SJCRH30 (cell line): Measurements from ENCODE around the gene ROM1. TPM values are rescaled to one million over a fixed set of nuclear protein-coding genes. Genes with fewer than 3 reads are reported as not detected.
"Not testable (repeated sequence)": the region's sequence is repeated elsewhere in the genome, so short reads cannot be mapped to it uniquely, and the experiment has no call there.

Source experiments
- DNase-seq, 2 experiments: peaks; one replicate each; pipeline ENCODE4 v3.0.0-alpha.2; 2015 to 2020
- H3K27ac ChIP-seq: fragments of 250-450 bp; sonication (Bioruptor Pico); 2 replicates; pipeline ENCODE4 v1.5.1; 2020; ENCODE audit warnings: mild to moderate bottlenecking, moderate library complexity
- H3K27me3 ChIP-seq: fragments of 250-450 bp; sonication (Bioruptor Pico); 2 replicates; pipeline ENCODE4 v1.5.1; 2020; ENCODE audit warnings: mild to moderate bottlenecking, moderate library complexity
- H3K36me3 ChIP-seq: fragments of 250-450 bp; sonication (Bioruptor Pico); 2 replicates; pipeline ENCODE4 v1.5.1; 2020; ENCODE audit warnings: mild to moderate bottlenecking, moderate library complexity
- H3K4me1 ChIP-seq: fragments of 250-450 bp; sonication (Bioruptor Pico); 2 replicates; pipeline ENCODE4 v1.5.1; 2020; ENCODE audit warnings: mild to moderate bottlenecking, moderate library complexity
- H3K4me3 ChIP-seq: fragments of 250-450 bp; sonication (Bioruptor Pico); 2 replicates; pipeline ENCODE4 v1.5.1; 2020; ENCODE audit warnings: mild to moderate bottlenecking, moderate library complexity
- H3K9me3 ChIP-seq: fragments of 250-450 bp; sonication (Bioruptor Pico); replicated peaks from 2 replicates; pipeline ENCODE4 v1.5.1; 2020; ENCODE audit warnings: mild to moderate bottlenecking, moderate library complexity
- total RNA-seq: library from RNA; depleted of rRNA; stranded (reverse); fragments of >200 nt; shearing (Covaris generic); gene quantifications from 2 replicates; pipeline ENCODE4 v1.2.3, GENCODE V29; 2014; rRNA removed

Gene ROM1
- total RNA-seq = 0.46 and 0.51 TPM in 2 replicates

GRCh38 chr11:62612366-62613290 is at the start of gene ROM1, which contains the start of gene EML3:
Gene ROM1, plus strand, starts transcription at chr11:62613257. Its CDS starts 25 bp downstream, at chr11:62613282.
Gene EML3, minus strand, starts transcription at chr11:62612775. Its CDS starts 318 bp downstream, at chr11:62612457.
- H3K4me3 ChIP-seq = peak within 1 kb of the TSS; percentile 79
- no peaks in the 10 kb centered on the region for H3K9me3 ChIP-seq
- H3K27me3 ChIP-seq = no peaks in the 10 kb centered on the region
- no peaks in the 10 kb centered on the region for H3K36me3 ChIP-seq
- H3K27ac ChIP-seq = peak within 1 kb of the TSS; percentile 45
- H3K4me1 ChIP-seq = no peaks in the 10 kb centered on the region
- peak; percentile 94 for DNase-seq

- no peak overlapping the region for H3K4me3 ChIP-seq
- peaks cover 89% of the 10 kb centered on the region for H3K36me3 ChIP-seq
- H3K4me1 ChIP-seq = peaks cover 10% of the 10 kb centered on the region
- no peak for DNase-seq
- H3K27me3 ChIP-seq = no peaks in the 10 kb centered on the region
- no peaks in the 10 kb centered on the region for H3K9me3 ChIP-seq
- H3K27ac ChIP-seq = no peak overlapping the region
These were observed 47.8 kb upstream of the ROM1 start for GRCh38 chr11:62565100-62565802.

GRCh38 chr11:62566247-62566646 is 46.8 kb upstream of the ROM1 start:
- no peak overlapping the region for H3K4me3 ChIP-seq
- peaks cover 89% of the 10 kb centered on the region for H3K36me3 ChIP-seq
- H3K9me3 ChIP-seq = no peaks in the 10 kb centered on the region
- peaks cover 2% of the 10 kb centered on the region; the same call in 1 of the 2 replicates for H3K4me1 ChIP-seq
- H3K27ac ChIP-seq = no peak overlapping the region
- H3K27me3 ChIP-seq = no peaks in the 10 kb centered on the region
- no peak for DNase-seq

- no peaks in the 10 kb centered on the region for H3K9me3 ChIP-seq
- no peaks in the 10 kb centered on the region for H3K27me3 ChIP-seq
- no peak overlapping the region for H3K27ac ChIP-seq
- no peak overlapping the region for H3K4me3 ChIP-seq
- H3K36me3 ChIP-seq = peaks cover 92% of the 10 kb centered on the region
- no peak for DNase-seq
- 0 out of 2 replicates have a peak, but pooled peaks cover 2% of the 10 kb centered on the region for H3K4me1 ChIP-seq
These were observed 45.9 kb upstream of the ROM1 start for GRCh38 chr11:62567018-62567633.

- Histone ChIP-seq H3K27ac (no peak overlapping the region), H3K4me1 (no peaks in the 10 kb centered on the region), H3K9me3 (no peaks in the 10 kb centered on the region), H3K4me3 (no peak overlapping the region), H3K27me3 (no peaks in the 10 kb centered on the region), H3K36me3 (peaks cover 74% of the 10 kb centered on the region)
- DNase-seq = no peak
These were observed 43.4 kb upstream of the ROM1 start for GRCh38 chr11:62569611-62570010.

GRCh38 chr11:62570903-62571302 is 42.2 kb upstream of the ROM1 start:
- H3K27me3 ChIP-seq, H3K9me3 ChIP-seq, H3K4me3 ChIP-seq, DNase-seq, H3K4me1 ChIP-seq, H3K27ac ChIP-seq: not testable (repeated sequence)
- peaks cover 67% of the 10 kb centered on the region for H3K36me3 ChIP-seq

GRCh38 chr11:62571493-62571892 is 41.6 kb upstream of the ROM1 start:
- not testable (repeated sequence) for H3K4me3 ChIP-seq, H3K27ac ChIP-seq, H3K9me3 ChIP-seq, H3K27me3 ChIP-seq, H3K4me1 ChIP-seq, DNase-seq
- peaks cover 63% of the 10 kb centered on the region for H3K36me3 ChIP-seq

GRCh38 chr11:62572431-62572830 is 40.6 kb upstream of the ROM1 start:
- Histone ChIP-seq H3K27me3 (no peaks in the 10 kb centered on the region), H3K27ac (0 out of 2 replicates have a peak overlapping the region, but pooled peaks have one; percentile 67), H3K36me3 (peaks cover 53% of the 10 kb centered on the region), H3K4me1 (peaks cover 3% of the 10 kb centered on the region; the same call in 1 of the 2 replicates), H3K9me3 (no peaks in the 10 kb centered on the region), H3K4me3 (peak overlapping the region; percentile 71)
- DNase-seq = no peak

- peak overlapping the region; percentile 67 for H3K27ac ChIP-seq
- peaks cover 3% of the 10 kb centered on the region; the same call in 1 of the 2 replicates for H3K4me1 ChIP-seq
- DNase-seq = peak; percentile 27 to 43
- peaks cover 49% of the 10 kb centered on the region for H3K36me3 ChIP-seq
- no peaks in the 10 kb centered on the region for H3K27me3 ChIP-seq
- no peaks in the 10 kb centered on the region for H3K9me3 ChIP-seq
- peak overlapping the region; percentile 71 for H3K4me3 ChIP-seq
These were observed 40.0 kb upstream of the ROM1 start for GRCh38 chr11:62573006-62573591.

- Histone ChIP-seq H3K27ac (peak within 1 kb of the TSS; percentile 72), H3K36me3 (peaks cover 44% of the 10 kb centered on the region), H3K27me3 (no peaks in the 10 kb centered on the region), H3K4me1 (peaks cover 3% of the 10 kb centered on the region; the same call in 1 of the 2 replicates), H3K4me3 (peak within 1 kb of the TSS; percentile 71), H3K9me3 (no peaks in the 10 kb centered on the region)
- DNase-seq = peak; percentile 99
These were observed 39.3 kb upstream of the ROM1 start, which contains the start of gene EEF1G for GRCh38 chr11:62573592-62574362. Gene EEF1G, minus strand, starts transcription at chr11:62573891. Its CDS starts 49 bp downstream, at chr11:62573842.

GRCh38 chr11:62574363-62575071 is 38.5 kb upstream of the ROM1 start:
- H3K27me3 ChIP-seq = no peaks in the 10 kb centered on the region
- peaks cover 3% of the 10 kb centered on the region; the same call in 1 of the 2 replicates for H3K4me1 ChIP-seq
- peak overlapping the region; percentile 72 for H3K27ac ChIP-seq
- DNase-seq = peak; percentile 54 to 67
- no peaks in the 10 kb centered on the region for H3K9me3 ChIP-seq
- peaks cover 37% of the 10 kb centered on the region for H3K36me3 ChIP-seq
- H3K4me3 ChIP-seq = peak overlapping the region; percentile 71

GRCh38 chr11:62575156-62575555 is 37.9 kb upstream of the ROM1 start:
- H3K4me1 ChIP-seq = peaks cover 3% of the 10 kb centered on the region; the same call in 1 of the 2 replicates
- no peaks in the 10 kb centered on the region for H3K9me3 ChIP-seq
- no peaks in the 10 kb centered on the region for H3K27me3 ChIP-seq
- no peak for DNase-seq
- peak overlapping the region; percentile 72 for H3K27ac ChIP-seq
- H3K36me3 ChIP-seq = peaks cover 35% of the 10 kb centered on the region
- H3K4me3 ChIP-seq = peak overlapping the region; percentile 71

- Histone ChIP-seq H3K9me3 (no peaks in the 10 kb centered on the region), H3K4me3 (no peak overlapping the region), H3K4me1 (peaks cover 3% of the 10 kb centered on the region; the same call in 1 of the 2 replicates), H3K27ac (no peak overlapping the region; the same call in 1 of the 2 replicates), H3K27me3 (no peaks in the 10 kb centered on the region), H3K36me3 (peaks cover 28% of the 10 kb centered on the region)
- no peak for DNase-seq
These were observed 37.2 kb upstream of the ROM1 start for GRCh38 chr11:62575837-62576236.
